ENCODE data around the gene VKORC1L1.
"Not testable (repeated sequence)": the region's sequence is repeated elsewhere in the genome, so short reads cannot be mapped to it uniquely, and the experiment has no call there.

- TF ChIP-seq, protein P1, sequence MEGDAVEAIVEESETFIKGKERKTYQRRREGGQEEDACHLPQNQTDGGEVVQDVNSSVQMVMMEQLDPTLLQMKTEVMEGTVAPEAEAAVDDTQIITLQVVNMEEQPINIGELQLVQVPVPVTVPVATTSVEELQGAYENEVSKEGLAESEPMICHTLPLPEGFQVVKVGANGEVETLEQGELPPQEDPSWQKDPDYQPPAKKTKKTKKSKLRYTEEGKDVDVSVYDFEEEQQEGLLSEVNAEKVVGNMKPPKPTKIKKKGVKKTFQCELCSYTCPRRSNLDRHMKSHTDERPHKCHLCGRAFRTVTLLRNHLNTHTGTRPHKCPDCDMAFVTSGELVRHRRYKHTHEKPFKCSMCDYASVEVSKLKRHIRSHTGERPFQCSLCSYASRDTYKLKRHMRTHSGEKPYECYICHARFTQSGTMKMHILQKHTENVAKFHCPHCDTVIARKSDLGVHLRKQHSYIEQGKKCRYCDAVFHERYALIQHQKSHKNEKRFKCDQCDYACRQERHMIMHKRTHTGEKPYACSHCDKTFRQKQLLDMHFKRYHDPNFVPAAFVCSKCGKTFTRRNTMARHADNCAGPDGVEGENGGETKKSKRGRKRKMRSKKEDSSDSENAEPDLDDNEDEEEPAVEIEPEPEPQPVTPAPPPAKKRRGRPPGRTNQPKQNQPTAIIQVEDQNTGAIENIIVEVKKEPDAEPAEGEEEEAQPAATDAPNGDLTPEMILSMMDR (IDR thresholded peaks at IDR 0.05), result not testable (repeated sequence)
- TF ChIP-seq EZH2, EZH2phosphoT487 (IDR thresholded peaks at IDR 0.05): not testable (repeated sequence)
These were observed 15.5 kb upstream of the VKORC1L1 start for GRCh38 chr7:65857321-65857894.

Data from neural progenitor cell (in vitro differentiated cells).